ENCODE data around the gene EIF2B5.

- no peak for TF ChIP-seq POLR2A (IDR thresholded peaks at IDR 0.05)
- TF ChIP-seq CTCF (IDR thresholded peaks at IDR 0.05): no peak
Measured at GRCh38 chr3:184085389-184085852, 49.7 kb upstream of the EIF2B5 start.

All from testis (tissue), 2 donors.